Esophagus muscularis mucosa (tissue), 4 donors: ENCODE results near the gene MS4A6A. TPM values are rescaled to one million over a fixed set of nuclear protein-coding genes. Genes with fewer than 3 reads are reported as not detected.

Experiments used
- DNase-seq: peaks from one replicate; pipeline ENCODE4 v3.0.0-alpha.2; 2017; ENCODE audit errors: extremely low spot score
- H3K27ac ChIP-seq, 4 donors: fragments of 200-600 bp; sonication (generic); replicated peaks in 1 of 4; 1 replicate in 3 of 4; 2 replicates in 1 of 4; pipeline ENCODE4 v1.5.1; 2016 to 2019; ENCODE audit warnings: mild to moderate bottlenecking in 1 of 4
- H3K27me3 ChIP-seq, 4 donors: fragments of 200-600 bp; sonication (generic); one replicate each; pipeline versions ENCODE4 v1.5.1 to v1.6.0; 2016 to 2019
- H3K36me3 ChIP-seq, 4 donors: fragments of 200-600 bp; sonication (generic); one replicate each; pipeline ENCODE4 v1.5.1; 2016 to 2019
- H3K4me1 ChIP-seq, 4 donors: fragments of 200-600 bp; sonication (generic); one replicate each; pipeline ENCODE4 v1.5.1; 2016 to 2019
- H3K4me3 ChIP-seq, 4 donors: fragments of 200-600 bp; sonication (generic); 1 replicate in 2 of 4; 2 replicates in 2 of 4; pipeline ENCODE4 v1.5.1; 2016 to 2019; ENCODE audit warnings: mild to moderate bottlenecking in 4 of 4, moderate library complexity in 1 of 4
- H3K9me3 ChIP-seq, 4 donors: fragments of 200-600 bp; sonication (generic); 1 replicate in 3 of 4; 2 replicates in 1 of 4; pipeline ENCODE4 v1.5.1; 2016 to 2019
- EP300 ChIP-seq: sonication (generic); formaldehyde crosslinking; IDR thresholded peaks from one replicate; pipeline ENCODE4 v1.6.1; 2017; ENCODE audit warnings: antibody characterized with exemption
- POLR2A ChIP-seq: fragments of 450-650 bp; IDR thresholded peaks from one replicate; pipeline ENCODE4 v1.6.1; 2017; ENCODE audit warnings: antibody characterized with exemption, moderate library complexity, mild to moderate bottlenecking, low read depth
- POLR2AphosphoS5 ChIP-seq, 2 donors: sonication (generic); formaldehyde crosslinking; IDR thresholded peaks; one replicate each; pipeline ENCODE4 v1.6.1; 2017; ENCODE audit warnings: antibody characterized with exemption in 2 of 2
- WGBS: methylation state at CpG from one replicate; pipeline ENCODE4 v1.1.5; 2018; 5-methylcytosine and 5-hydroxymethylcytosine counted together
- intact Hi-C: fragments of 100-400 bp; cut with DNase I; formaldehyde crosslinking; loops from one replicate; pipeline ENCODE4 v1.15.1; 2023
- total RNA-seq, 4 donors: library from RNA; depleted of rRNA; stranded (reverse); fragments of >200 nt; gene quantifications; one replicate each; pipeline versions ENCODE4 v1.1.0 to v1.2.1, GENCODE V29; 2016
- TF ChIP-seq, protein P1 (sequence below), 3 experiments: fragments of 200-600 bp in 2 of 3; fragments of 450-650 bp in 1 of 3; sonication (generic) in 2 of 3; IDR thresholded peaks; one replicate each; pipeline ENCODE4 v1.5.1; 2017 to 2019; ENCODE audit warnings: antibody characterized with exemption in 3 of 3, mild to moderate bottlenecking in 2 of 3, moderate library complexity in 1 of 3

The MS4A6A gene
- total RNA-seq, 4 donors from 2014 or later = 47.4 to 143 (median 58.3) TPM

DNA sequence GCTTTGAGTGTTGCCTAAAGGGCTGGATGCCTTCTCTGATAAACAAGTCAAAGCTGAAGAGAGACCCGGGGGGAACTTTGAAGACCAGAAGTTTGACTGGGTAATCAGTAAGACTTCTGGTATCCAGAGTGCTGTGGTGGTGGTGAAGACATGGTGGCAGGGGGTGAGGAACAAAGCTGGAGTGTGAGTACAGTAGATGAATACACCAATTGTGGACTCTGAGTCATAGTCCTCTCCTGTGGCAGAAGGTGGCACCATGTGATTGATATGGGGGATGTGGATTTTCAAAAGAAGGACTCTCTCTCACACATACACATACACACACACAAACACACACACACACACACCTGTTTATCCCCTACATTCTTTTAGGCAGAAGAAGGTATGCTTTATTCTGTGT lies 12.3 kb downstream of the MS4A6A start:
- H3K4me3 ChIP-seq = no peak overlapping the region
- DNase-seq = no peak
- no peak for TF ChIP-seq POLR2AphosphoS5 (IDR thresholded peaks at IDR 0.05)
- H3K27ac ChIP-seq = no peak overlapping the region
- WGBS = 100% methylated on average over 1 of the region's 1 CpG
- peaks cover 0 to 7% (median 0%) of the 10 kb centered on the region in 4 donors for H3K27me3 ChIP-seq
- no peaks in the 10 kb centered on the region for H3K36me3 ChIP-seq
- H3K9me3 ChIP-seq = no peaks in the 10 kb centered on the region
- intact Hi-C loops = no loop called here
- no peaks in the 10 kb centered on the region for H3K4me1 ChIP-seq

DNA sequence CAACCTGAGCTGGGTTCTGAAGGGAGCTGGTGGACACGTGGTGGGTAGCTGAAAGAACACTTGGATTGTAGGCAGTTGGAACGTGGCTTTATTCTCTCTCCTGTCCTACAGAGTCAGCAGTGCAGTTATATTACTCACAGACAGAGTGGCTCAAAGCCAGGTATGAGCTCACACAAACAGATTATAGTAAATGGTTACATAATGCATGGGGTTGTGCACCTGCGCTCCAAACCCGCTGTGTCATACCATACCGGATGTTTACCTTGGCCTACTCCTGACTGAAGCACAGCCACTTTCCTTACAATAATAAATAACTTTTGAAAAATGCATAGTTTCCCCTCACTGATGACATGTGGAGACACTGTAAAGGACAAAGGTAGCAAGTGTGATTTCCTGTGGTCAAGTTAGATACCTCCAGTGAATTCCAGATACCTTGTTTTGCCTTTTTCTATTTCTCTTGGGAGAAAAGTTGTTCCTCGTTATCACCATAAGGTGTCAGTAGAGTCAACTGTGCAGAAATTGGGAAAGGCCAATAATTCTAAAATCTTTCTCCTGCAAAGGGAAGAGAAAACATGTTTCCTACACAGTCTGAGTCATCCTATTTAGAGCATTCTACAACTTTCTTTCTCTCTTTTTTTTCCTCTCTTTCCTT lies 13.5 kb downstream of the MS4A6A start:
- H3K4me3 ChIP-seq = no peak overlapping the region
- WGBS = 68% methylated on average over 6 of the region's 6 CpGs
- no peak overlapping the region for H3K27ac ChIP-seq
- TF ChIP-seq, protein P1, sequence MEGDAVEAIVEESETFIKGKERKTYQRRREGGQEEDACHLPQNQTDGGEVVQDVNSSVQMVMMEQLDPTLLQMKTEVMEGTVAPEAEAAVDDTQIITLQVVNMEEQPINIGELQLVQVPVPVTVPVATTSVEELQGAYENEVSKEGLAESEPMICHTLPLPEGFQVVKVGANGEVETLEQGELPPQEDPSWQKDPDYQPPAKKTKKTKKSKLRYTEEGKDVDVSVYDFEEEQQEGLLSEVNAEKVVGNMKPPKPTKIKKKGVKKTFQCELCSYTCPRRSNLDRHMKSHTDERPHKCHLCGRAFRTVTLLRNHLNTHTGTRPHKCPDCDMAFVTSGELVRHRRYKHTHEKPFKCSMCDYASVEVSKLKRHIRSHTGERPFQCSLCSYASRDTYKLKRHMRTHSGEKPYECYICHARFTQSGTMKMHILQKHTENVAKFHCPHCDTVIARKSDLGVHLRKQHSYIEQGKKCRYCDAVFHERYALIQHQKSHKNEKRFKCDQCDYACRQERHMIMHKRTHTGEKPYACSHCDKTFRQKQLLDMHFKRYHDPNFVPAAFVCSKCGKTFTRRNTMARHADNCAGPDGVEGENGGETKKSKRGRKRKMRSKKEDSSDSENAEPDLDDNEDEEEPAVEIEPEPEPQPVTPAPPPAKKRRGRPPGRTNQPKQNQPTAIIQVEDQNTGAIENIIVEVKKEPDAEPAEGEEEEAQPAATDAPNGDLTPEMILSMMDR (IDR thresholded peaks at IDR 0.05) = peak; percentile 36 to 54 (median 36)
- no peak for TF ChIP-seq EP300
- no peak for TF ChIP-seq POLR2A
- peak in 1 of 2 donors; percentile 21 for TF ChIP-seq POLR2AphosphoS5 (IDR thresholded peaks at IDR 0.05)
- H3K36me3 ChIP-seq = no peaks in the 10 kb centered on the region
- H3K27me3 ChIP-seq = peaks cover 0 to 7% (median 0%) of the 10 kb centered on the region in 4 donors
- intact Hi-C loops = no loop called here
- H3K4me1 ChIP-seq = no peaks in the 10 kb centered on the region
- no peaks in the 10 kb centered on the region for H3K9me3 ChIP-seq
- no peak for DNase-seq

DNA sequence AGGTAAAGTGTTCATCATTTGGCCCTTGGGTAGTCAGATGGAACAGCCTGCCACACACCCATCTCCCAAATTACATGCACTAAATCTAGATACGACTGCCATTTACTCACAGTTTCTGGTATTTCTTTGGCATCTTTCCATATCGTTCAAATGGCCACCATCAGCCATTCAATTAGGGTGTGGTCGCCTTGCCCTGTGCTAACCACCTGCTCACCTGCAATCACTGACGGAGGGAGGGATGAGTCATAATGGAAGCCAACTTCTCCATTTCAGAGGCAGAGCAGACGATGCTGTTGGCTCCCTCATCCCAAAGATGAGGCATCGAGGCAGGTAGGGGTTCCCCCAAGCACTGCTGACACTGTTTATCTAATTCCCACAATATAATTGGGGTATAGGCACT lies 14.6 kb downstream of the MS4A6A start:
- Histone ChIP-seq H3K4me1 (no peaks in the 10 kb centered on the region), H3K27me3 (peaks cover 0 to 7% (median 0%) of the 10 kb centered on the region in 4 donors), H3K27ac (no peak overlapping the region), H3K9me3 (no peaks in the 10 kb centered on the region), H3K4me3 (no peak overlapping the region), H3K36me3 (no peaks in the 10 kb centered on the region)
- intact Hi-C loops = no loop called here
- TF ChIP-seq, protein P1 (IDR thresholded peaks at IDR 0.05) = no peak
- TF ChIP-seq POLR2AphosphoS5 (IDR thresholded peaks at IDR 0.05) (no peak), POLR2A (no peak), EP300 (no peak)
- no peak for DNase-seq
- WGBS = 91% methylated on average over 6 of the region's 6 CpGs

DNA sequence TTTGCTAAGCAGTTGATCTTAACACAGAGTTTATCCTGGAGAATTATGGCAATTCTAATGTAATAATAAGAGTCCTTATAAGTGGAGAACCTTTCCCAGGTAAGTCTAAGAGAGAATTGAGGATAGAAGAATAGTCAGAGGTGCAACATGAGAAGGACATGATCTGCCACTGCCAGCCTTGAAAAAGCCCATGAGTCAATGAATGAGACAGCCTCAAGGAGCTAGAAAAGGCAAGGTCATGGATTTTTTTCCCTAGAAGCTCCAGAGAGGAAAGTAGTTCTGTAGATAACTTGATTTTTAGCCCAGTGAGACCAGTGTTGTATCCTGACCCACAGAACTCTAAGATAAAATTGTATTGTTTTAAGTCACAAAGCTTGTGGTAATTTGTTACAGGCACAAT lies 16.9 kb downstream of the MS4A6A start:
- TF ChIP-seq, protein P1 (IDR thresholded peaks at IDR 0.05) = no peak
- TF ChIP-seq POLR2A (no peak), POLR2AphosphoS5 (IDR thresholded peaks at IDR 0.05) (no peak)
- H3K4me1 ChIP-seq = no peaks in the 10 kb centered on the region
- no peaks in the 10 kb centered on the region for H3K9me3 ChIP-seq
- H3K27me3 ChIP-seq = peaks cover 0 to 7% (median 0%) of the 10 kb centered on the region in 4 donors
- H3K27ac ChIP-seq = no peak overlapping the region
- no peak for DNase-seq
- H3K4me3 ChIP-seq = no peak overlapping the region
- no peaks in the 10 kb centered on the region for H3K36me3 ChIP-seq
- intact Hi-C loops = no loop called here

DNA sequence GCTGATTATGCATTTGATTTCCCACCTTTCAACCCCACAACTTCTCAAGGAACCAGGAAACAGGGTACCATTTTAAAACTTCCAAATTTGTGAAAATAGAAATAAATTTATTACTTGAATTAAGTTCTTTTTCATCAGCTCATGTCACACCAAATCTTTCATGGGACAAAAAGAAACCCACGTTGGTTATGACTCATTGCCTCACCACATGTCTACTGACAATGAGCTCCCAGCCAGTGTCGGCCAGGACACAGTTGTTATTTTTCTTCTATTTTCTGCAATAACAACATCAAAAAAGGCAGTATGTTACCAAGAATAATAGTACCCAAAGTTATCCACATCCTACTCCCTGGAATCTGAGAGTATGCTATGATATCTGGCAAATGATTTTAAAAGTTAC lies 17.3 kb downstream of the MS4A6A start:
- Histone ChIP-seq H3K36me3 (no peaks in the 10 kb centered on the region), H3K4me1 (no peaks in the 10 kb centered on the region), H3K27me3 (peaks cover 0 to 7% (median 0%) of the 10 kb centered on the region in 4 donors), H3K27ac (no peak overlapping the region), H3K9me3 (no peaks in the 10 kb centered on the region), H3K4me3 (no peak overlapping the region)
- TF ChIP-seq POLR2AphosphoS5 (IDR thresholded peaks at IDR 0.05) (no peak), POLR2A (no peak), EP300 (no peak)
- TF ChIP-seq, protein P1 (IDR thresholded peaks at IDR 0.05) = no peak
- intact Hi-C loops = no loop called here
- WGBS = 61% methylated on average over 2 of the region's 2 CpGs
- DNase-seq = no peak
